ENCODE results near the gene HDAC6.
"Not testable (repeated sequence)": the region's sequence is repeated elsewhere in the genome, so short reads cannot be mapped to it uniquely, and the experiment has no call there.

HDAC6 gene

DNA sequence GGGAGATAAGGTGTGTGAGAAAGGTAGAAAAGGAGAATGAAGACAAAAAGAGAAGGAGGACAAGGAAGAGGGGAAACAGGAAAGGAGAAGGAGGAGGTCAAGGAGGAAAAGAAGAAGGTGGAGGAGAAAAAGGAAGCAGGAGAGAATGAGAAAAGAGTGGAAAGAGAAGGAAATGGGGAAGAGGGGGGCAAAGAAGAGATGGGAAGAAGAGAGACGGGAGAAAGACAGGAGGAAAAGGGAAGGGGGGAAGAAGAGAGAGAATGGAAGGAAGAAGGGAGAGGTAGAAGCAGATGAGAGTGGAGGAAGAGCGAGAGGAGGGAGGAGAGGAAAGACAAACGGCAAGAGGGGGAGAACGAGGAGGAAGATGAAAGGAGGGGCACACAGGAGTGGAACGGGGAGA, 11.4 kb upstream of the HDAC6 start:
- no peak for DNase-seq

DNA sequence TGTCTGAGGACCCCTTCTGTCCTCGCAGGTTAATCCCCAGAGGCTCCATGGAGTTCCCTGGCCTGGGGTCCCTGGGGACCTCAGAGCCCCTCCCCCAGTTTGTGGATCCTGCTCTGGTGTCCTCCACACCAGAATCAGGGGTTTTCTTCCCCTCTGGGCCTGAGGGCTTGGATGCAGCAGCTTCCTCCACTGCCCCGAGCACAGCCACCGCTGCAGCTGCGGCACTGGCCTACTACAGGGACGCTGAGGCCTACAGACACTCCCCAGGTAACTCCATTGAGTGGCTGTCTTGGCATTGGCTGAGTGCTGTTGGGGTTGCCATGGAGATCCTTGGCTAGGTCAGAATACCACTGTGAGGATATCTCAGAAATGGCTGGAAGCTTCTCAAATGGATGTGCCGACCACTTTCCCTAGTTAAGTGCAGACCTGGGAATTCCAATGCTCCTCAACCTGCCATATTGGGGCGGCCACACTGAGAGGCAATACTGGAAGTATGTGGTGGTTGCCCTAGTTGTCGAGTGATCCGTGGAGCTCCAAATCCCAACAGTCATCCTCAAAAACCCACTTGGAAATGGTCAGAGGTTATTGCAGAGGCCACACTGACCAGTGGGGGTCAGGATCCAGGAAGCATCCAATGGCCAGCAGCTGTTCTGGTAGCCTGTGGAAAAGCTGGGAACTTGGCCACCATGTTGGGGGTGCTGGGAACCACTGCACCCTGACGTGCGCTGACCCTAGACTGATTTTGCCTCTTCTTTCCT, 10.6 kb upstream of the HDAC6 start:
- DNase-seq: no peak

- DNase-seq: no peak
Observed at GRCh38 chrX:48792219-48792618, 9.6 kb upstream of the HDAC6 start.

- no peak for DNase-seq
Observed at GRCh38 chrX:48793935-48794334, 7.9 kb upstream of the HDAC6 start.

GRCh38 chrX:48794340-48794910, 7.4 kb upstream of the HDAC6 start:
- DNase-seq: no peak

GRCh38 chrX:48794911-48795515, 6.9 kb upstream of the HDAC6 start:
- no peak for DNase-seq

DNA sequence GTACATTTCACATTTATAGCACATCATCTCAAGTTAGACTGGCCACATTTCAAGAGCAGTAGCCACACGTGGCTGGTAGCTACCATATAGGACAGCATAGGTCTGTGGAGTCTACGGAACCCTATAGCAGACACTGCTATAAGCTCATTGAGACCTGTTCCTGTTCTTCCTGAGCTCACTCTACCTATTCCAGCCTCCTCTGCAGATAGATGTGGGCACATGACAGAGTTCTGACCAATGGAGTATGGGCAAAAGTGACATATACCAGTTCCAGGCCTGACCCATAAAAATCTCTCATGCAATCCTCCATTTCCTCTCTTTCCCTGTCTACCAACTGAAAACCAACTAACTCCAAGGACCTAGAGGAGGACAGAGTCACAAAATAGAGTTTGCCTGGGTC, 3.5 kb upstream of the HDAC6 start:
- no peak for DNase-seq

DNA sequence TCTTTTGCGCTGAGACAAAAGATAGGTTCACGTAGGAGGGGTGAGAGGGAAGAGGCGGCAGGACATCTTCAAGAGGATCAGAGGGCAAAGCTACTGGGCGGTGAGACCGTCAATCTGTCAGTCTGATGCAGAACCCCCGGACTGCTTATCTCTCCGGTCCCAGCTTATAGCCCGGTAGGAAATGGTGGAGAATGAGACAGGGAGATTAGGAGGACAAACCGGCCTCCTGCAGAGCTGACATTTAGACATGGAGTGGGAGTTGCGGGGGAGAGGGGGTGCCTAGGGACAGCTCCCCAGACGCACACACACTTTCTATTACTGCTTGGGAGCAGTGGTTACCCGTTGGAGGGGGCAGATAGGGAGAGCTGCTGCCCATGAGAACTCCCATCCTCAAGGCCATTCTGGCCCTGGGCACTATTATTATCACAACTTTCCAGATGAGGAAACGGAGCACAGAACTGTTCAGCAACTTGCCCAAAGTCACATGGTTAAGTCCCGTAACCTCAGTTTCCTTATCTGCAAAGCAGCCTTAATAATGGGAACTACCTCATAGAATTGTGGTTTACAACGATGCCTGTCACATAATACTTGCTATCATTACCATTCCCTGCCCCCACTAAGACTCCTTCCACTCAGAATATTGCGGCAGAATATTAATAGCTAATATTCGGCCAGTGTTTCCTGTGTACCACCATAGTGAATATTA, 1.1 kb upstream of the HDAC6 start:
- DNase-seq: no peak

DNA sequence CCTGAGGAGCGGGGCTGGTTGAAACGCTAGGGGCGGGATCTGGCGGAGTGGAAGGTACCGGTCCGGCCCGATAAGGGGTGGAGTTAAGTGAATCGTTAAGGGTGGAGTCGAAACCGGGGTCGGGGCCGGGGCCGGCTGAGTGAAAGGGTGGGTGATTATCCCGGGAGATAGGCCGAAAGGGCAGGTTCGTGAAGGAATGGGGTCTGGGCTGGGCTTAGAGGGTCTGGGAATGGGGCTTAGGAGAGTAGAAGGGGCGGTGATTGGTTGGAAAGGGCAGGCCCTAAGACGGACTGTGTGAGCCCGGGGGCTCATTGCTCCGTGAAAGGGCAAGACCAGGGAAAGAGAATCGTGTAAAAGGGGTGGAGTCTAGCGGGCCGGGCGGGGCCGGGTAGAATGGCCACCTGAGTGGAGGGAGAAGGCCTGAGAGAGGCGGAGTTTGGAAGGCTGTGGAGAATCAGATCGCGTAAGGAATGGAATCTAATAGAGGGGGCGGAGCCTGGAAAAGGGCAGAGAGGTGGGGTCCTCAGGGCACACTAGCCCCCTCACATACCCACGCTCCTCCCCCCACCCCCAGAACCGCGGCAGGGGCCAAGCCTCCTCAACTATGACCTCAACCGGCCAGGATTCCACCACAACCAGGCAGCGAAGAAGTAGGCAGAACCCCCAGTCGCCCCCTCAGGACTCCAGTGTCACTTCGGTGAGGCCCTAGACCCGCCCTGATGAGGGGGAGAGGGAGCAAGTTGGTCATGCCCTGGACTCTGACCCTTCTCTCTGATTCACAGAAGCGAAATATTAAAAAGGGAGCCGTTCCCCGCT, 430 bp downstream of the HDAC6 start:
- no peak for DNase-seq

GRCh38 chrX:48802905-48803200, 986 bp downstream of the HDAC6 start:
- DNase-seq: no peak

DNA sequence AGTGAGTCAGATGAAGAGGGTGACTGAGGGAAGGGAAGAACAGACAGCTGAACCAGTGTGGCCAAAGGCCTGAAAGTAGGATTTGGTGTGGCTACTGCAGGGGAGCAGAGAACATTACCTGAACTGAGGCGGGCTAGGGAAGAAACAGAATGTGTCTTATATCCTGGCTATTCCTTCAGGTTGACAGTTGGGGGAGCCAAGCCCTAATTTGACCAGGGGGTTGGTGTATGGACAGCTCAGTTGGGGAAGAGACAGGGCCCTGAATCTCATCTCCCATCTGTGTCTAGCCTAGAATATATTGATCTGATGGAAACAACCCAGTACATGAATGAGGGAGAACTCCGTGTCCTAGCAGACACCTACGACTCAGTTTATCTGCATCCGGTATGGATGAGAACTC, 4.2 kb downstream of the HDAC6 start:
- no peak for DNase-seq

DNA sequence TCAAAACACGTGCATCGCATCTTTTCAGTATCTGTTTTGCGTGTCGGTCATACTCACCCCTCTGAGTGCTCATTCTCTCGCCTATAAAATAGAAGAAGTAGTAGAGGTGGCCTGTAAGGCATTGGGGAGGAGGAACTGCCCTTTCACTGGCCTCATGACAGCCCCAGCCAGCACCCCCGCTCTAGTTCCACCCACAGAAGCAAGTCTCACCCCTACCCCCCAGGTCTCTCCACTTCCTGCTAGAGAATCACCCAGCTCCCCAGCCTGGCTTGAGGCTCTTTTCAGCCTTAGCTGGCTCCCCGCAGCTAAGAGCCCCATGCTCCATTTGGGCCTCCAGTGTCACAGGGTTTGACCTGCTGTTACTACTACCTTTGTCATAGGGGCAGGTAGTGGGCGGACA, 11.8 kb downstream of the HDAC6 start:
- DNase-seq: no peak

DNA sequence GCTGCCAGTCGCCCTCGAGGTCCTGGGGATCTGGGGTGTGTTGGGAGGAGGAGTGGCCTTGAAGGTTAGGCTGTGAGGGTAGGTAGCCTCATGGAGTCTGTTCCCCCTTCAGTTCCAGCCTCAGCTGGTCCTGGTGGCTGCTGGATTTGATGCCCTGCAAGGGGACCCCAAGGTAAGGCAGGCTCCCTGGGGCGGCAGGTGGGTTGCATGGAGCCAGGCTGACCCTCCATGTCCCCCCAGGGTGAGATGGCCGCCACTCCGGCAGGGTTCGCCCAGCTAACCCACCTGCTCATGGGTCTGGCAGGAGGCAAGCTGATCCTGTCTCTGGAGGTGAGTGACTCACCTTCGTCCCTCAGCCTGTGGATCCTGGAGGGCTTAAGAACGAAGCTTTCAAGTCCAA, 12.9 kb downstream of the HDAC6 start:
- DNase-seq: no peak

DNA sequence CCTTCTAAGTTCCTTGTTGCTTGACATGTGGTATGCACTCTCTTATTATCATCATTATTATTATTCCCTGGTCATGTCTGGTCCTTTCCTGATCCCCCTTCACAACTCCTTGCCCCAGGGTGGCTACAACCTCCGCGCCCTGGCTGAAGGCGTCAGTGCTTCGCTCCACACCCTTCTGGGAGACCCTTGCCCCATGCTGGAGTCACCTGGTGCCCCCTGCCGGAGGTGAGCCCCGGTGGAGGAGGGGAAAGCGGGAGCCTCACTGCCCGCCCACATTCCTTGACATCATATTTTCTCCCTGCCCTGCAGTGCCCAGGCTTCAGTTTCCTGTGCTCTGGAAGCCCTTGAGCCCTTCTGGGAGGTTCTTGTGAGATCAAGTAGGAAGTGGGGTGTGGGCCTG, 13.4 kb downstream of the HDAC6 start:
- DNase-seq: no peak

GRCh38 chrX:48816014-48816810, 14.3 kb downstream of the HDAC6 start:
- DNase-seq: no peak

DNA sequence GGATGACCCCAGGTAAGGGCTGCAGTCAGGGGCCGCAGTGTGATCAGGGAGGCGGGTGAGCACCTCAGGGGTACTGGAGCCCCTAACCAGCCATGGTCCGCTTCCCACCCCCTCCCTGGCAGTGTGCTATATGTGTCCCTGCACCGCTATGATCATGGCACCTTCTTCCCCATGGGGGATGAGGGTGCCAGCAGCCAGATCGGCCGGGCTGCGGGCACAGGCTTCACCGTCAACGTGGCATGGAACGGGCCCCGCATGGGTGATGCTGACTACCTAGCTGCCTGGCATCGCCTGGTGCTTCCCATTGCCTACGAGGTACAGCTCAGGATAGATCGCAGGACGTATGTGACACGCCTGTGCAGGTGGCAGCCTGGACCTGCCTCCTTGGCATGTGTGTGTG, 16.2 kb downstream of the HDAC6 start:
- no peak for DNase-seq

DNA sequence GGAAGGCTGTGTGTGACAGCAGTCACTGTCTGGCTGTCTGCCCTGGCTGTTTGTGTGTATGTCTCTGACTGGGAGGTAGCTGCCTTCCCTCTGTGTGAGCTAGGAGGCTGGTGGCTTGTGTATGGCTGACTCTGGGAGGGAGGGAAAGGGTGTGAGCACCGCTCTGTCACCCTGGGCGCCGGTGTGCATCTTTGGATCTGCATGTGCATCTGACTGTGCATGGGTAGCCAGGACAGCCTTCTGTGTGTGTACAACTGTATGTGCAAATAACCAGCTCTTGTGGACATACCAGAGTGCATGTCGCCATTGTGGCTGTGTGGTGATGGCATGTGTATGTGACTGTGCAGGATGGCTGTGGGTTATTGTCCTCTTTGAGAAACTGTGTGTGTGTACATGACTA, 17.0 kb downstream of the HDAC6 start:
- DNase-seq: no peak

- not testable (repeated sequence) for DNase-seq
Observed at GRCh38 chrX:48819394-48819793, 17.5 kb downstream of the HDAC6 start.

DNA sequence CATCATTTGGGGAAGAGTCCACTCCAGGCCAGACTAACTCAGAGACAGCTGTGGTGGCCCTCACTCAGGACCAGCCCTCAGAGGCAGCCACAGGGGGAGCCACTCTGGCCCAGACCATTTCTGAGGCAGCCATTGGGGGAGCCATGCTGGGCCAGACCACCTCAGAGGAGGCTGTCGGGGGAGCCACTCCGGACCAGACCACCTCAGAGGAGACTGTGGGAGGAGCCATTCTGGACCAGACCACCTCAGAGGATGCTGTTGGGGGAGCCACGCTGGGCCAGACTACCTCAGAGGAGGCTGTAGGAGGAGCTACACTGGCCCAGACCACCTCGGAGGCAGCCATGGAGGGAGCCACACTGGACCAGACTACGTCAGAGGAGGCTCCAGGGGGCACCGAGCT, 21.2 kb downstream of the HDAC6 start:
- DNase-seq: no peak

DNA sequence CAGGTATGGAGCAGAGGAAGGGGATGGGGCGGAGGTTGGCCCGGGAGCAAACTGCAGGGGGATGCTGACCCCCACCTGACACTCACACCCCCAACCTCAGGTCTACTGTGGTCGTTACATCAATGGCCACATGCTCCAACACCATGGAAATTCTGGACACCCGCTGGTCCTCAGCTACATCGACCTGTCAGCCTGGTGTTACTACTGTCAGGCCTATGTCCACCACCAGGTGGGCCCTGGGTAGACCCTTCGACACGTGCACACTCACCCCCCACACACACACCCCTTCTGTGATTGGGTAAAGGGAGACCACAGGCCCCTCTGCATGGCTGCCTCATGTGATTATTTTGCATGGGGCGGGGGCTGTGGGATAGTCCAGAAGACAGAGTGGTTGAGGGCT, 22.2 kb downstream of the HDAC6 start:
- DNase-seq: no peak

- no peak for DNase-seq
Observed at GRCh38 chrX:48826135-48826875, 24.4 kb downstream of the HDAC6 start, which contains the start of gene ERAS. ERAS (plus strand) TSS chrX:48826513; CDS start chrX:48829124, 2,611 bp downstream.

All from activated CD4-positive, alpha-beta T cell treated with anti-CD3 and anti-CD28 coated beads for 1 hour (primary cell).